Measurements from ENCODE around the gene HOXB9. TPM values are rescaled to one million over a fixed set of nuclear protein-coding genes. Genes with fewer than 3 reads are reported as not detected.

HOXB9 gene
- total and polyA plus RNA-seq, 8 donors: 0.25 TPM; not detected in 7

GRCh38 chr17:48613862-48614694 lies 12.1 kb downstream of the HOXB9 start:
- Histone ChIP-seq H3K27ac (no peak overlapping the region), H3K4me3 (no peak overlapping the region), H3K4me1 (peaks cover 0 to 5% (median 0%) of the 10 kb centered on the region in 3 donors), H3K27me3 (peaks cover 4 to 66% (median 18%) of the 10 kb centered on the region in 4 donors), H3K9me3 (no peaks in the 10 kb centered on the region), H3K36me3 (no peaks in the 10 kb centered on the region)
- FAIRE-seq (no peak), DNase-seq (peak in 1 of 6 donors; percentile 65), ATAC-seq (no peak)
- intact Hi-C loops (cut with DNase I): loop anchor here in 1 of 3 donors (10.0 kb wide), 1 partner anchor 469 kb away; no protein-coding TSS in a partner anchor
- no peak for TF ChIP-seq CTCF (IDR thresholded peaks at IDR 0.05)
- WGBS, 2 donors: 11% methylated on average over 46 to 55 of the region's 55 CpGs

GRCh38 chr17:48612854-48613691 lies 13.1 kb downstream of the HOXB9 start:
- 5% methylated on average over 66 to 67 of the region's 67 CpGs for WGBS, 2 donors
- FAIRE-seq (no peak), ATAC-seq (peak in 3 of 4 donors; percentile 33 to 56 (median 40)), DNase-seq (peak in 2 of 6 donors; percentile 54 to 66)
- peaks cover 3 to 65% (median 16%) of the 10 kb centered on the region in 4 donors for H3K27me3 ChIP-seq
- intact Hi-C loops (cut with DNase I): loop anchor here in 1 of 3 donors (10.0 kb wide), 1 partner anchor 468 kb away; no protein-coding TSS in a partner anchor
- no peaks in the 10 kb centered on the region for H3K36me3 ChIP-seq
- no peaks in the 10 kb centered on the region for H3K9me3 ChIP-seq
- peaks cover 0 to 5% (median 0%) of the 10 kb centered on the region in 3 donors for H3K4me1 ChIP-seq
- H3K27ac ChIP-seq: no peak overlapping the region
- peak overlapping the region in 1 of 4 donors; percentile 14 for H3K4me3 ChIP-seq
- no peak for TF ChIP-seq CTCF (IDR thresholded peaks at IDR 0.05)

- 8% methylated on average over 15 of the region's 15 CpGs for WGBS, 2 donors
- TF ChIP-seq CTCF (IDR thresholded peaks at IDR 0.05): no peak
- H3K27ac ChIP-seq: no peak overlapping the region
- no peak for ATAC-seq
- intact Hi-C loops (cut with DNase I): loop anchor here in 1 of 3 donors (10.0 kb wide), 1 partner anchor 468 kb away; no protein-coding TSS in a partner anchor
- H3K27me3 ChIP-seq: peaks cover 0 to 65% (median 13%) of the 10 kb centered on the region in 4 donors
- DNase-seq: no peak
- no peaks in the 10 kb centered on the region for H3K9me3 ChIP-seq
- FAIRE-seq: no peak
- peaks cover 0 to 5% (median 0%) of the 10 kb centered on the region in 3 donors for H3K4me1 ChIP-seq
- no peaks in the 10 kb centered on the region for H3K36me3 ChIP-seq
- peak overlapping the region in 1 of 4 donors; percentile 14 for H3K4me3 ChIP-seq
These were observed 13.7 kb downstream of the HOXB9 start for GRCh38 chr17:48612456-48612853.

- WGBS, 2 donors: 8 to 11% methylated on average over 23 to 36 of the region's 36 CpGs
These were observed 14.3 kb downstream of the HOXB9 start for GRCh38 chr17:48611681-48612455.

More at GRCh38 chr17:48611681-48612455, 14.3 kb downstream of the HOXB9 start:
- H3K4me3 ChIP-seq: peak overlapping the region in 1 of 4 donors; percentile 62
- DNase-seq: no peak
- H3K36me3 ChIP-seq: no peaks in the 10 kb centered on the region
- no peak for TF ChIP-seq CTCF (IDR thresholded peaks at IDR 0.05)
- no peak for ATAC-seq
- peaks cover 4 to 70% (median 14%) of the 10 kb centered on the region in 4 donors for H3K27me3 ChIP-seq
- no peak overlapping the region for H3K27ac ChIP-seq
- H3K9me3 ChIP-seq: no peaks in the 10 kb centered on the region
- FAIRE-seq: no peak
- intact Hi-C loops (cut with DNase I): loop anchor here in 1 of 3 donors (10.0 kb wide), 1 partner anchor 467 kb away; no protein-coding TSS in a partner anchor
- H3K4me1 ChIP-seq: peaks cover 0 to 5% (median 0%) of the 10 kb centered on the region in 3 donors

All from pancreas (tissue), 10 donors.